Spleen (tissue), 7 donors: ENCODE data around the gene CD207.

Source experiments
- CTCF ChIP-seq, 11 experiments: fragments of 200-600 bp in 7 of 11; fragments of 450-650 bp in 4 of 11; sonication (generic) in 4 of 11; IDR thresholded peaks in 8 of 11; conservative IDR thresholded peaks in 3 of 11; 1 replicate in 7 of 11; 2 replicates in 4 of 11; pipeline versions ENCODE4 v1.4.0 to v1.8.0; 2016 to 2021; ENCODE audit warnings: antibody characterized with exemption in 11 of 11, inconsistent platforms in 4 of 11, mild to moderate bottlenecking in 1 of 11
- POLR2A ChIP-seq, 3 donors: fragments of 450-650 bp; IDR thresholded peaks; one replicate each; pipeline ENCODE4 v1.5.1; 2017; ENCODE audit warnings: antibody characterized with exemption in 3 of 3, mild to moderate bottlenecking in 1 of 3
- donor health status: DM: no; HTN: no; CAD: no; lungs with moderate emphysema.
- donor health status: DM: no; HTN: no; CAD: no.
- donor health status: DM: no; HTN: no; CAD: no.

GRCh38 chr2:70829916-70830315 is 5.7 kb downstream of the CD207 start:
- TF ChIP-seq CTCF (IDR thresholded peaks at IDR 0.05 in 8 of 11, conservative IDR thresholded peaks at IDR 0.05 in 3 of 11) = no peak
- no peak for TF ChIP-seq POLR2A (IDR thresholded peaks at IDR 0.05)
